DOHH2 (cell line): ENCODE results near the gene HOXA10.

Source experiments
- H3F3A ChIP-seq: fragments of 200-600 bp; sonication (generic), shearing (Covaris generic); 2 replicates; pipeline ENCODE4 v1.6.0; 2016; ENCODE audit warnings: antibody characterized with exemption, mild to moderate bottlenecking; ENCODE audit not compliant: control insufficient read depth, insufficient read depth
- H3K27ac ChIP-seq: fragments of 200-600 bp; sonication (generic); 2 replicates; pipeline ENCODE4 v1.5.1; 2014; ENCODE audit warnings: low read depth, mild to moderate bottlenecking, low read length, moderate library complexity
- H3K27me3 ChIP-seq: fragments of 200-600 bp; sonication (generic); 2 replicates; pipeline ENCODE4 v1.6.1; 2014; ENCODE audit warnings: mild to moderate bottlenecking, low read length, mixed read lengths; ENCODE audit not compliant: control insufficient read depth
- H3K36me3 ChIP-seq: fragments of 200-600 bp; sonication (generic); 2 replicates; pipeline ENCODE4 v1.6.1; 2014; ENCODE audit warnings: mild to moderate bottlenecking, low read length, moderate library complexity, mixed read lengths; ENCODE audit not compliant: control insufficient read depth
- H3K4me1 ChIP-seq: fragments of 200-600 bp; sonication (generic); 2 replicates; pipeline ENCODE4 v1.6.1; 2014; ENCODE audit warnings: mild to moderate bottlenecking, low read length, mixed read lengths; ENCODE audit not compliant: control insufficient read depth
- H3K4me2 ChIP-seq: fragments of 200-600 bp; sonication (generic); 2 replicates; pipeline ENCODE4 v1.6.0; 2014; ENCODE audit warnings: mild to moderate bottlenecking, low read length, moderate library complexity
- H3K4me3 ChIP-seq: fragments of 200-600 bp; sonication (generic); 2 replicates; pipeline ENCODE4 v1.5.1; 2014; ENCODE audit warnings: mild to moderate bottlenecking, low read length, mixed read lengths
- H3K79me2 ChIP-seq: fragments of 200-600 bp; sonication (generic); 2 replicates; pipeline ENCODE4 v1.6.1; 2014; ENCODE audit warnings: mild to moderate bottlenecking, low read length, mixed read lengths; ENCODE audit not compliant: control insufficient read depth
- H3K9me2 ChIP-seq: fragments of 200-600 bp; sonication (generic); replicated peaks from 2 replicates; pipeline ENCODE4 v1.6.1; 2014; ENCODE audit warnings: mild to moderate bottlenecking, low read length, mixed read lengths; ENCODE audit not compliant: control insufficient read depth
- H3K9me3 ChIP-seq: fragments of 200-600 bp; sonication (generic); 2 replicates; pipeline ENCODE4 v1.6.1; 2014; ENCODE audit warnings: antibody characterized with exemption, low read length, mixed read lengths; ENCODE audit not compliant: control insufficient read depth, insufficient read depth
- H4K20me1 ChIP-seq: fragments of 200-600 bp; sonication (generic); 2 replicates; pipeline ENCODE4 v1.6.0; 2014; ENCODE audit warnings: low read depth, mild to moderate bottlenecking, antibody characterized with exemption, low read length, moderate library complexity; ENCODE audit not compliant: control insufficient read depth, insufficient read depth
- CTCF ChIP-seq: fragments of 200-600 bp; sonication (generic); IDR thresholded peaks from one replicate; pipeline ENCODE4 v1.5.1; 2014; ENCODE audit warnings: antibody characterized with exemption, mild to moderate bottlenecking, low read depth, low read length; ENCODE audit not compliant: poor library complexity, severe bottlenecking
- EZH2phosphoT487 ChIP-seq: fragments of 200-600 bp; sonication (generic); IDR thresholded peaks from 2 replicates; pipeline ENCODE4 v1.6.1; 2017; ENCODE audit warnings: borderline replicate concordance, mild to moderate bottlenecking, antibody characterized with exemption, low read length, moderate library complexity, mixed read lengths

HOXA10 gene

GRCh38 chr7:27209933-27210440 is 35.9 kb upstream of the HOXA10 start:
- Histone ChIP-seq H4K20me1 (peaks cover 5% of the 10 kb centered on the region; the same call in 1 of the 2 replicates), H3K27me3 (peaks cover 67% of the 10 kb centered on the region), H3K79me2 (no peaks in the 10 kb centered on the region), H3K4me2 (peak overlapping the region; percentile 59; the same call in 1 of the 2 replicates), H3K4me3 (no peak overlapping the region), H3K9me3 (no peaks in the 10 kb centered on the region), H3F3A (no peaks in the 10 kb centered on the region), H3K9me2 (no peaks in the 10 kb centered on the region), H3K36me3 (no peaks in the 10 kb centered on the region), H3K4me1 (peaks cover 5% of the 10 kb centered on the region), H3K27ac (no peak overlapping the region)
- TF ChIP-seq CTCF (no peak), EZH2phosphoT487 (no peak)

GRCh38 chr7:27208998-27209397 is 34.9 kb upstream of the HOXA10 start:
- Histone ChIP-seq H3K27ac (no peak overlapping the region), H4K20me1 (peaks cover 5% of the 10 kb centered on the region; the same call in 1 of the 2 replicates)

GRCh38 chr7:27207348-27207985 is 33.3 kb upstream of the HOXA10 start:
- H3K27me3 ChIP-seq: peaks cover 91% of the 10 kb centered on the region

More at GRCh38 chr7:27208998-27209397, 34.9 kb upstream of the HOXA10 start:
- H3K27me3 ChIP-seq: peaks cover 77% of the 10 kb centered on the region
- no peaks in the 10 kb centered on the region for H3K79me2 ChIP-seq
- no peaks in the 10 kb centered on the region for H3K36me3 ChIP-seq
- H3K9me3 ChIP-seq: no peaks in the 10 kb centered on the region
- H3F3A ChIP-seq: no peaks in the 10 kb centered on the region
- no peaks in the 10 kb centered on the region for H3K9me2 ChIP-seq
- H3K4me1 ChIP-seq: peaks cover 5% of the 10 kb centered on the region
- TF ChIP-seq EZH2phosphoT487: no peak
- no peak for TF ChIP-seq CTCF
- H3K4me2 ChIP-seq: no peak overlapping the region
- H3K4me3 ChIP-seq: no peak overlapping the region

More at GRCh38 chr7:27207348-27207985, 33.3 kb upstream of the HOXA10 start:
- no peaks in the 10 kb centered on the region for H3K36me3 ChIP-seq
- no peak overlapping the region for H3K4me2 ChIP-seq
- no peaks in the 10 kb centered on the region for H3K9me3 ChIP-seq
- peaks cover 5% of the 10 kb centered on the region; the same call in 1 of the 2 replicates for H4K20me1 ChIP-seq
- no peaks in the 10 kb centered on the region for H3K9me2 ChIP-seq
- H3K4me3 ChIP-seq: no peak overlapping the region
- no peaks in the 10 kb centered on the region for H3F3A ChIP-seq
- H3K79me2 ChIP-seq: no peaks in the 10 kb centered on the region
- peaks cover 5% of the 10 kb centered on the region for H3K4me1 ChIP-seq
- 0 out of 2 replicates have a peak, but pooled peaks have one; percentile 14 for TF ChIP-seq EZH2phosphoT487
- no peak for TF ChIP-seq CTCF
- no peak overlapping the region for H3K27ac ChIP-seq
